ENCODE measurements around the gene TFAP2E.

Gene TFAP2E

DNA sequence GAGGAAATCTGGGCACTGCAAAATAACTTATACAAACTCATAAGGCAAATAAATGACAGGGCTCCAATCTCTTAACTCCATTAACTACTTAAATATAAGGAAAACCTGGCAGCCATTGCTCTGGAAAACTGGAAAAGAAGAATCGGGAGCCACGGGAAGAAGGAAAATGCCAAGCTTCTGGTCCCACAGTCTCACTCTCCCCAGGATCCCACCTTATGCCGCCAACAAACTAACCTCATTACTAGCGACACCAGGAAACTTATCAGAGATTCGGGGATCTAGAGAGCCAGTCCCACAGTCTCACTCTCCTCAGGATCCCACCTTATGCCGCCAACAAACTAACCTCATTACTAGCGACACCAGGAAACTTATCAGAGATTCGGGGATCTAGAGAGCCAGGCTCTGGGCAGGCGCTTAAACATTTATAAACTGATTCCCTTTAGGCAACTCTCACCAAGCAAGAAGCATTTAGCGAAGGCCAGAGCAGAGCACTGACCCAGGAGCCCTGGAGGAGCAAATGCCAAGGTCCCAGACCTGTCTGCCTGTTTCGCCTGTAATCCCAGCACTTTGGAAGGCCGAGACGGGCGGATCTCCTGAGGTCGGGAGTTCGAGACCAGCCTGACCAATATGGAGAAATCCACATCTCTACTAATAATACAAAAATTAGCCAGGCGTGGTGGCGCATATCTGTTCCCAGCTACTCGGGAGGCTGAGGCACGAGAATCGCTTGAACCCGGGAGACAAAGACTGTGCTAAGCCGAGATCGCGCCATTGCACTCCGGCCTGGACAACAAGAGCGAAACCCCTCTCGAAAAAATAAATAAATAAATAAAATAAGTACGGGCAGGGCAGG, 67.5 kb downstream of the TFAP2E start:
- in situ Hi-C loops (cut with MboI; ENCODE audit: low sequenced_read_pairs), result no loop called here

GRCh38 chr1:35641233-35641866, 68.2 kb downstream of the TFAP2E start, which contains the start of gene PSMB2:
Gene PSMB2 (minus strand): TSS chr1:35641526. CDS start chr1:35641432, 94 bp downstream.
- in situ Hi-C loops (cut with MboI; ENCODE audit: low sequenced_read_pairs), result no loop called here

GRCh38 chr1:35642471-35642955, 69.4 kb downstream of the TFAP2E start:
- in situ Hi-C loops (cut with MboI; ENCODE audit: low sequenced_read_pairs), result no loop called here

DNA sequence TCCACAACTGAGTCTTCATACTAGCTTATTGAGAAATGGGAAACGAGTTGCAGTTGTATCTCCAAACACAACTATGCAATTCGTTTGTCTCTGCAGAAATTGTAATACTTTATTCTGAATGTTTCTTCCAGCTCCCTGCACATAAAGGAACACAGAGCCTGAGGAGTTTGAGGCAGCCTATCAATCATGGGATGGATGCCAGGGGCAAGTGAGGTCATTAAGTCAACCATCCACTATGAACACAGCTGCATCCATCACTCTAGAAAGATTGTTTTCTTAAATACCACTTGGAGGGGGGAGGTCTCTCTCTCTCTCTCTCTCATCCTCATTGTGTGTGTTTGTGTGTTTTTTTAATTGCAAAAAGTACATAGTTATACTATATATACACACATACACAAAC, 71.1 kb downstream of the TFAP2E start:
- in situ Hi-C loops (cut with MboI; ENCODE audit: low sequenced_read_pairs), result no loop called here
